ENCODE measurements around the gene NOC3L. TPM values are rescaled to one million over a fixed set of nuclear protein-coding genes. Genes with fewer than 3 reads are reported as not detected.
"Not testable (repeated sequence)": the region's sequence is repeated elsewhere in the genome, so short reads cannot be mapped to it uniquely, and the experiment has no call there.

Gene NOC3L
- 26.2 and 27.2 TPM in 2 replicates for total RNA-seq

- intact Hi-C loops (cut with micrococcal nuclease) = loop anchor here (1.0 to 2.0 kb wide), 4 partner anchors 40 to 866 kb away; partner anchors contain the start of genes CEP55, FRA10AC1, HELLS and TBC1D12
Measured at GRCh38 chr10:94362360-94363250, at the start of gene NOC3L. Gene NOC3L (minus strand): TSS chr10:94362939. CDS start chr10:94362838, 101 bp downstream.

- intact Hi-C loops (cut with micrococcal nuclease) = no loop called here
Measured at GRCh38 chr10:94412449-94412848, 49.7 kb upstream of the NOC3L start.

GRCh38 chr10:94411304-94411703, 48.6 kb upstream of the NOC3L start:
- intact Hi-C loops (cut with micrococcal nuclease) = no loop called here

- intact Hi-C loops (cut with micrococcal nuclease) = no loop called here
Measured at GRCh38 chr10:94409021-94409657, 46.4 kb upstream of the NOC3L start.

- intact Hi-C loops (cut with micrococcal nuclease) = no loop called here
Measured at GRCh38 chr10:94407668-94408067, 44.9 kb upstream of the NOC3L start.

GRCh38 chr10:94405406-94405805, 42.7 kb upstream of the NOC3L start:
- intact Hi-C loops (cut with micrococcal nuclease) = no loop called here

- intact Hi-C loops (cut with micrococcal nuclease) = loop anchor here (2.0 kb wide), 1 partner anchor 41 kb away; the partner anchor contains the start of gene NOC3L
Measured at GRCh38 chr10:94403380-94404213, 40.9 kb upstream of the NOC3L start.

GRCh38 chr10:94402843-94403379, 40.2 kb upstream of the NOC3L start:
- intact Hi-C loops (cut with micrococcal nuclease) = loop anchor here (2.0 kb wide), 1 partner anchor 40 kb away; the partner anchor contains the start of gene NOC3L

- intact Hi-C loops (cut with micrococcal nuclease) = loop anchor here (2.0 kb wide), 1 partner anchor 40 kb away; the partner anchor contains the start of gene NOC3L
Measured at GRCh38 chr10:94402204-94402842, 39.6 kb upstream of the NOC3L start, which contains the start of gene TBC1D12. Gene TBC1D12 (plus strand): TSS chr10:94402541. CDS start chr10:94402614, 73 bp downstream.

GRCh38 chr10:94398762-94399161, 36.0 kb upstream of the NOC3L start:
- intact Hi-C loops (cut with micrococcal nuclease) = no loop called here

GRCh38 chr10:94397549-94398370, 35.0 kb upstream of the NOC3L start:
- intact Hi-C loops (cut with micrococcal nuclease) = no loop called here

- intact Hi-C loops (cut with micrococcal nuclease) = not testable (repeated sequence)
Measured at GRCh38 chr10:94392117-94392516, 29.4 kb upstream of the NOC3L start.

- intact Hi-C loops (cut with micrococcal nuclease) = not testable (repeated sequence)
Measured at GRCh38 chr10:94385733-94386132, 23.0 kb upstream of the NOC3L start.

GRCh38 chr10:94383530-94383929, 20.8 kb upstream of the NOC3L start:
- intact Hi-C loops (cut with micrococcal nuclease) = no loop called here

- intact Hi-C loops (cut with micrococcal nuclease) = no loop called here
Measured at GRCh38 chr10:94376865-94377264, 14.1 kb upstream of the NOC3L start.

- intact Hi-C loops (cut with micrococcal nuclease) = no loop called here
Measured at GRCh38 chr10:94375374-94375773, 12.6 kb upstream of the NOC3L start.

- intact Hi-C loops (cut with micrococcal nuclease) = no loop called here
Measured at GRCh38 chr10:94370501-94370900, 7.8 kb upstream of the NOC3L start.

- intact Hi-C loops (cut with micrococcal nuclease) = no loop called here
Measured at GRCh38 chr10:94366382-94366781, 3.6 kb upstream of the NOC3L start.

- intact Hi-C loops (cut with micrococcal nuclease) = no loop called here
Measured at GRCh38 chr10:94364482-94364881, 1.7 kb upstream of the NOC3L start.

GRCh38 chr10:94363251-94363565, 469 bp upstream of the NOC3L start:
- intact Hi-C loops (cut with micrococcal nuclease) = loop anchor here (1.0 to 2.0 kb wide), 3 partner anchors 40 to 866 kb away; partner anchors contain the start of genes CEP55, FRA10AC1 and TBC1D12
